CD4-positive, alpha-beta T cell (primary cell): ENCODE measurements around the gene SLC24A3. TPM values are rescaled to one million over a fixed set of nuclear protein-coding genes. Genes with fewer than 3 reads are reported as not detected.
A peak's percentile ranks its signal among the peaks of the same experiment; 100 is the strongest.

Experiments used
- ATAC-seq: fragments of 200-7000 bp; cut with Tn5 transposase; one replicate; pipeline ENCODE4 v1.10.0; 2022; ENCODE audit warnings: mild to moderate bottlenecking; ENCODE audit not compliant: poor library complexity
- CTCF ChIA-PET: fragments of 350-600 bp; sonication (Branson Sonifier 250); formaldehyde crosslinking; loops from one replicate; lab custom pipeline; 2021; ENCODE audit warnings: antibody characterized with exemption, inconsistent platforms; lab: Charles Lee
- POLR2A ChIA-PET: fragments of 350-600 bp; sonication (Branson Sonifier 250); formaldehyde crosslinking; loops from one replicate; lab custom pipeline; 2021; ENCODE audit warnings: antibody characterized with exemption, inconsistent platforms; lab: Charles Lee
- DNase-seq, 14 experiments: peaks; one replicate each; pipeline ENCODE4 v3.0.0-alpha.2; 2013 to 2020; ENCODE audit warnings: mixed read lengths in 2 of 14
- H3K27ac ChIP-seq, 2 donors: one replicate each; pipeline versions ENCODE4 v1.5.1 to v1.7.0; 2013; ENCODE audit warnings: low read length in 2 of 2, low read depth in 1 of 2, mild to moderate bottlenecking in 1 of 2
- H3K27me3 ChIP-seq, 2 experiments: 1 replicate in 1 of 2; 2 replicates in 1 of 2; pipeline versions ENCODE4 v1.6.1 to v1.7.0; 2013; ENCODE audit warnings: low read length in 2 of 2, control low read depth in 1 of 2, mild to moderate bottlenecking in 1 of 2, moderate library complexity in 1 of 2; ENCODE audit not compliant: insufficient read depth in 2 of 2, control insufficient read depth in 1 of 2
- H3K36me3 ChIP-seq: one replicate; pipeline ENCODE4 v1.6.1; 2013; ENCODE audit warnings: low read length, control low read depth; ENCODE audit not compliant: insufficient read depth
- H3K4me1 ChIP-seq: one replicate; pipeline ENCODE4 v1.6.1; 2013; ENCODE audit warnings: low read length, control low read depth; ENCODE audit not compliant: insufficient read depth
- H3K4me3 ChIP-seq: one replicate; pipeline ENCODE4 v1.5.1; 2013; ENCODE audit warnings: mild to moderate bottlenecking, low read length, moderate library complexity
- H3K9me3 ChIP-seq, 2 experiments: 1 replicate in 1 of 2; 2 replicates in 1 of 2; pipeline versions ENCODE4 v1.6.1 to v1.7.0; 2013; ENCODE audit warnings: low read length in 2 of 2, mild to moderate bottlenecking in 2 of 2, control low read depth in 1 of 2, moderate library complexity in 1 of 2; ENCODE audit not compliant: control insufficient read depth in 1 of 2, insufficient read depth in 1 of 2
- H3K27ac Mint-ChIP-seq: one replicate; pipeline ENCODE4 v1.8.0; 2020; ENCODE audit warnings: mixed read lengths
- H3K27me3 Mint-ChIP-seq: one replicate; pipeline ENCODE4 v1.8.0; 2021; ENCODE audit warnings: mixed read lengths
- H3K36me3 Mint-ChIP-seq: one replicate; pipeline ENCODE4 v1.8.0; 2021; ENCODE audit warnings: low read depth, mixed read lengths
- H3K4me1 Mint-ChIP-seq: one replicate; pipeline ENCODE4 v1.8.0; 2021; ENCODE audit warnings: low read depth, mixed read lengths
- H3K4me3 Mint-ChIP-seq: one replicate; pipeline ENCODE4 v1.8.0; 2020; ENCODE audit warnings: mild to moderate bottlenecking, mixed read lengths
- H3K9me3 Mint-ChIP-seq: one replicate; pipeline ENCODE4 v1.8.0; 2020; ENCODE audit warnings: mixed read lengths
- intact Hi-C, 2 experiments: fragments of 100-400 bp; cut with DNase I in 1 of 2; cut with micrococcal nuclease in 1 of 2; formaldehyde crosslinking; loops; one replicate each; pipeline versions ENCODE4 v1.15.1 to v1.9.0; 2023 to 2025; cut with DNase I, micrococcal nuclease
- total RNA-seq, 174 experiments: library from RNA in 2 of 174; stranded (reverse) in 2 of 174; gene quantifications; one replicate each; pipeline ENCODE4 v1.2.3 and lab custom pipeline; 2021 to 2026
- TF ChIP-seq, protein P1 (sequence below): fragments of 200-600 bp; IDR thresholded peaks from one replicate; pipeline ENCODE4 v1.8.0; 2022; ENCODE audit warnings: antibody characterized with exemption, mild to moderate bottlenecking

SLC24A3 gene
- total RNA-seq, 2 experiments from 2014 or later: not detected

GRCh38 chr20:19699180-19699971, 486.9 kb downstream of the SLC24A3 start:
- TF ChIP-seq, protein P1, sequence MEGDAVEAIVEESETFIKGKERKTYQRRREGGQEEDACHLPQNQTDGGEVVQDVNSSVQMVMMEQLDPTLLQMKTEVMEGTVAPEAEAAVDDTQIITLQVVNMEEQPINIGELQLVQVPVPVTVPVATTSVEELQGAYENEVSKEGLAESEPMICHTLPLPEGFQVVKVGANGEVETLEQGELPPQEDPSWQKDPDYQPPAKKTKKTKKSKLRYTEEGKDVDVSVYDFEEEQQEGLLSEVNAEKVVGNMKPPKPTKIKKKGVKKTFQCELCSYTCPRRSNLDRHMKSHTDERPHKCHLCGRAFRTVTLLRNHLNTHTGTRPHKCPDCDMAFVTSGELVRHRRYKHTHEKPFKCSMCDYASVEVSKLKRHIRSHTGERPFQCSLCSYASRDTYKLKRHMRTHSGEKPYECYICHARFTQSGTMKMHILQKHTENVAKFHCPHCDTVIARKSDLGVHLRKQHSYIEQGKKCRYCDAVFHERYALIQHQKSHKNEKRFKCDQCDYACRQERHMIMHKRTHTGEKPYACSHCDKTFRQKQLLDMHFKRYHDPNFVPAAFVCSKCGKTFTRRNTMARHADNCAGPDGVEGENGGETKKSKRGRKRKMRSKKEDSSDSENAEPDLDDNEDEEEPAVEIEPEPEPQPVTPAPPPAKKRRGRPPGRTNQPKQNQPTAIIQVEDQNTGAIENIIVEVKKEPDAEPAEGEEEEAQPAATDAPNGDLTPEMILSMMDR: no peak
- ChIA-PET CTCF (no interaction called here), POLR2A (no interaction called here)
- no peaks in the 10 kb centered on the region for H3K36me3 ChIP-seq
- no peaks in the 10 kb centered on the region for H3K4me1 Mint-ChIP-seq
- H3K9me3 ChIP-seq: no peaks in the 10 kb centered on the region
- peaks cover 0 to 3% of the 10 kb centered on the region in 2 experiments for H3K27me3 ChIP-seq
- ATAC-seq: no peak
- H3K27me3 Mint-ChIP-seq: peaks cover 17% of the 10 kb centered on the region
- no peak overlapping the region for H3K4me3 Mint-ChIP-seq
- intact Hi-C loops: no loop called here
- H3K27ac Mint-ChIP-seq: no peak overlapping the region
- no peaks in the 10 kb centered on the region for H3K4me1 ChIP-seq
- H3K27ac ChIP-seq: no peak overlapping the region
- H3K36me3 Mint-ChIP-seq: no peaks in the 10 kb centered on the region
- H3K4me3 ChIP-seq: no peak overlapping the region
- DNase-seq: no peak
- H3K9me3 Mint-ChIP-seq: no peaks in the 10 kb centered on the region

DNA sequence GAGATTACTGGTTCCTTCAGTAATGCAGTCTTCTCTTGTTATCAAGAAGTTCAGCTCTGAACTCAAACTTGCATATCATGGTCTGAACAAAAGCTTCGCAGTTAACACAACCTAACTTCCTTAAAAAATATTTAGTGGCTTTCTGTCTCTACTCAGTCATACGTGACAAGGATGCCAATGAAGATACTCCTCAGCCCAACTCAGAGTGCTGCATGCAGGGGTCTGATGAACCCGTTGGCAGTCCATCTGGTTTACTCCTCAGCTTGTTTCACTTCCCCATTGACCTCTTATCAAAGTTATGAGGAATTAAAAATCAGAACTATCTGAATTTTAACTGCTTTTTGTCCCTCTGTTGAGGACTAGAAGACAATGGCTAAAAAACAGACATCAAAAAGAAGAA, 489.0 kb downstream of the SLC24A3 start:
- Mint-ChIP-seq H3K36me3 (no peaks in the 10 kb centered on the region), H3K4me1 (no peaks in the 10 kb centered on the region), H3K27me3 (peaks cover 20% of the 10 kb centered on the region), H3K27ac (no peak overlapping the region), H3K9me3 (no peaks in the 10 kb centered on the region), H3K4me3 (no peak overlapping the region)
- Histone ChIP-seq H3K27me3 (peaks cover 0 to 3% of the 10 kb centered on the region in 2 experiments), H3K9me3 (no peaks in the 10 kb centered on the region), H3K27ac (no peak overlapping the region), H3K36me3 (no peaks in the 10 kb centered on the region), H3K4me1 (no peaks in the 10 kb centered on the region), H3K4me3 (no peak overlapping the region)
- intact Hi-C loops: no loop called here
- no peak for ATAC-seq
- TF ChIP-seq, protein P1: no peak
- DNase-seq: peak in 3 of 14 experiments; percentile 7 to 30 (median 24)
- POLR2A ChIA-PET: no interaction called here
- CTCF ChIA-PET: no interaction called here

DNA sequence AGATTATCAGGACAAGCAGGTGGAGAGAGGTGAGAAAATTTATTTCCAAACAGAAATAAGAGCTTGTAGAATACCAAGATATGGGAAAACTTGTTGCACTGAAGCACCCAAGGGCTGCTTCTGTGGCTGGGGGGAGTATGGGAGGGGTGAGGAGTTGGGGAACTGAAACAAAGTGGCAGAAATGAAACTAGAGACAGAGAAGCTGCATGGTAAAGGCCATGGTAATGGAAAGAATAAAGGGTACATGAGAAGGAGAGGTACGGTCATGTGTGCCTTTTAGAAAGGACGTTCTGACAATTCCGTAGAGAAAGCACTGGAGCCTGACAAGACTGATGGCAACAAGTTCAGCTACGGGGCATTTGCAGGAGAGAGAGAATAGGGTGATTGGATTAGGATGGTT, 494.0 kb downstream of the SLC24A3 start:
- Mint-ChIP-seq H3K27me3 (peaks cover 15% of the 10 kb centered on the region), H3K9me3 (no peaks in the 10 kb centered on the region), H3K36me3 (no peaks in the 10 kb centered on the region), H3K27ac (no peak overlapping the region), H3K4me3 (no peak overlapping the region), H3K4me1 (no peaks in the 10 kb centered on the region)
- CTCF ChIA-PET: no interaction called here
- TF ChIP-seq, protein P1: no peak
- H3K36me3 ChIP-seq: no peaks in the 10 kb centered on the region
- POLR2A ChIA-PET: no interaction called here
- DNase-seq (peak in 3 of 14 experiments; percentile 10 to 17 (median 12)), ATAC-seq (no peak)
- no peak overlapping the region for H3K4me3 ChIP-seq
- intact Hi-C loops: no loop called here
- no peak overlapping the region for H3K27ac ChIP-seq
- peaks cover 0 to under 1% of the 10 kb centered on the region in 2 experiments for H3K9me3 ChIP-seq
- H3K4me1 ChIP-seq: no peaks in the 10 kb centered on the region
- H3K27me3 ChIP-seq: no peaks in the 10 kb centered on the region
